ENCODE data around the gene OXER1. TPM values are rescaled to one million over a fixed set of nuclear protein-coding genes. Genes with fewer than 3 reads are reported as not detected.

OXER1 gene
- total and polyA plus RNA-seq, 2 experiments from 2014 or later, result not detected

GRCh38 chr2:42721898-42722297 lies 42.0 kb downstream of the OXER1 start:
- no peaks in the 10 kb centered on the region for H3K27me3 ChIP-seq (replicated peaks; ENCODE audit: insufficient read depth)
- peak; percentile 53 for DNase-seq
- peak overlapping the region; percentile 69 for H3K9ac ChIP-seq
- in situ Hi-C loops (cut with MboI), result no loop called here
- H3K27ac ChIP-seq, result peak overlapping the region; percentile 73
- 48 to 53% methylated on average over 2 of the region's 2 CpGs for WGBS, 2 experiments (ENCODE audit: low coverage in 1 of 2, low lambda C conversion rate in 2 of 2, missing lambda C conversion rate in 2 of 2)
- no peaks in the 10 kb centered on the region for H3K9me3 ChIP-seq (ENCODE audit: low read depth)
- peak overlapping the region; percentile 75 for H3K4me2 ChIP-seq (ENCODE audit: unreplicated experiment)
- peaks cover 13% of the 10 kb centered on the region for H3K4me1 ChIP-seq (ENCODE audit: insufficient read depth)
- no peaks in the 10 kb centered on the region for H3K36me3 ChIP-seq (ENCODE audit: low read depth)
- peaks cover 17% of the 10 kb centered on the region for H3F3A ChIP-seq (ENCODE audit: insufficient read depth)
- H3K9me2 ChIP-seq (ENCODE audit: insufficient read depth), result no peaks in the 10 kb centered on the region
- H3K79me2 ChIP-seq (ENCODE audit: insufficient read depth), result no peaks in the 10 kb centered on the region
- no peak for TF ChIP-seq EZH2phosphoT487 (IDR thresholded peaks at IDR 0.05; ENCODE audit: insufficient read depth, low read depth)
- TF ChIP-seq EZH2 (IDR thresholded peaks at IDR 0.05; ENCODE audit: insufficient read depth, poor library complexity, severe bottlenecking), result no peak
- H4K20me1 ChIP-seq (ENCODE audit: insufficient read depth), result no peaks in the 10 kb centered on the region
- peak overlapping the region; percentile 38; the same call in 1 of the 2 replicates for H3K4me3 ChIP-seq
- peak overlapping the region; percentile 61 for H2AFZ ChIP-seq

- Histone ChIP-seq H4K20me1 (ENCODE audit: insufficient read depth) (no peaks in the 10 kb centered on the region), H3K4me1 (ENCODE audit: insufficient read depth) (no peaks in the 10 kb centered on the region), H3F3A (ENCODE audit: insufficient read depth) (no peaks in the 10 kb centered on the region), H3K4me2 (ENCODE audit: unreplicated experiment) (no peak overlapping the region), H3K9me3 (ENCODE audit: low read depth) (no peaks in the 10 kb centered on the region), H3K9ac (no peak overlapping the region), H2AFZ (no peak overlapping the region), H3K27me3 (replicated peaks; ENCODE audit: insufficient read depth) (no peaks in the 10 kb centered on the region), H3K9me2 (ENCODE audit: insufficient read depth) (no peaks in the 10 kb centered on the region), H3K36me3 (ENCODE audit: low read depth) (0 out of 2 replicates have a peak, but pooled peaks cover 1% of the 10 kb centered on the region), H3K79me2 (ENCODE audit: insufficient read depth) (no peaks in the 10 kb centered on the region), H3K27ac (no peak overlapping the region), H3K4me3 (no peak overlapping the region)
- no peak for DNase-seq
- WGBS, 2 experiments (ENCODE audit: low coverage in 1 of 2, low lambda C conversion rate in 2 of 2, missing lambda C conversion rate in 2 of 2), result 80 to 84% methylated on average over 7 of the region's 7 CpGs
- in situ Hi-C loops (cut with MboI), result no loop called here
- TF ChIP-seq EZH2 (IDR thresholded peaks at IDR 0.05; ENCODE audit: insufficient read depth, poor library complexity, severe bottlenecking) (no peak), EZH2phosphoT487 (IDR thresholded peaks at IDR 0.05; ENCODE audit: insufficient read depth, low read depth) (no peak)
Measured at GRCh38 chr2:42714686-42715085, 49.2 kb downstream of the OXER1 start.

- Histone ChIP-seq H3K9ac (no peak overlapping the region), H3K79me2 (ENCODE audit: insufficient read depth) (no peaks in the 10 kb centered on the region), H3K4me3 (no peak overlapping the region), H3K36me3 (ENCODE audit: low read depth) (peaks cover 9% of the 10 kb centered on the region; the same call in 1 of the 2 replicates), H4K20me1 (ENCODE audit: insufficient read depth) (no peaks in the 10 kb centered on the region), H3F3A (ENCODE audit: insufficient read depth) (no peaks in the 10 kb centered on the region), H3K9me2 (ENCODE audit: insufficient read depth) (no peaks in the 10 kb centered on the region), H3K27me3 (replicated peaks; ENCODE audit: insufficient read depth) (no peaks in the 10 kb centered on the region), H2AFZ (no peak overlapping the region), H3K27ac (no peak overlapping the region), H3K9me3 (ENCODE audit: low read depth) (no peaks in the 10 kb centered on the region), H3K4me2 (ENCODE audit: unreplicated experiment) (no peak overlapping the region), H3K4me1 (ENCODE audit: insufficient read depth) (no peaks in the 10 kb centered on the region)
- TF ChIP-seq EZH2phosphoT487 (IDR thresholded peaks at IDR 0.05; ENCODE audit: insufficient read depth, low read depth) (no peak), EZH2 (IDR thresholded peaks at IDR 0.05; ENCODE audit: insufficient read depth, poor library complexity, severe bottlenecking) (no peak)
- in situ Hi-C loops (cut with MboI), result no loop called here
- DNase-seq, result no peak
- WGBS, 2 experiments (ENCODE audit: low coverage in 1 of 2, low lambda C conversion rate in 2 of 2, missing lambda C conversion rate in 2 of 2), result 85 to 87% methylated on average over 4 of the region's 4 CpGs
Measured at GRCh38 chr2:42713920-42714319, 50.0 kb downstream of the OXER1 start.

GRCh38 chr2:42712934-42713333 lies 51.0 kb downstream of the OXER1 start:
- Histone ChIP-seq H3K27ac (no peak overlapping the region), H3F3A (ENCODE audit: insufficient read depth) (no peaks in the 10 kb centered on the region), H3K4me3 (no peak overlapping the region), H3K9ac (no peak overlapping the region), H4K20me1 (ENCODE audit: insufficient read depth) (no peaks in the 10 kb centered on the region), H3K4me2 (ENCODE audit: unreplicated experiment) (no peak overlapping the region), H3K36me3 (ENCODE audit: low read depth) (peaks cover 13% of the 10 kb centered on the region; the same call in 1 of the 2 replicates), H3K9me2 (ENCODE audit: insufficient read depth) (no peaks in the 10 kb centered on the region), H3K27me3 (replicated peaks; ENCODE audit: insufficient read depth) (no peaks in the 10 kb centered on the region), H3K4me1 (ENCODE audit: insufficient read depth) (no peaks in the 10 kb centered on the region), H3K9me3 (ENCODE audit: low read depth) (no peaks in the 10 kb centered on the region), H2AFZ (no peak overlapping the region), H3K79me2 (ENCODE audit: insufficient read depth) (no peaks in the 10 kb centered on the region)
- no peak for DNase-seq
- 77 to 81% methylated on average over 2 of the region's 2 CpGs for WGBS, 2 experiments (ENCODE audit: low coverage in 1 of 2, low lambda C conversion rate in 2 of 2, missing lambda C conversion rate in 2 of 2)
- in situ Hi-C loops (cut with MboI), result no loop called here
- TF ChIP-seq EZH2phosphoT487 (IDR thresholded peaks at IDR 0.05; ENCODE audit: insufficient read depth, low read depth), result no peak
- no peak for TF ChIP-seq EZH2 (IDR thresholded peaks at IDR 0.05; ENCODE audit: insufficient read depth, poor library complexity, severe bottlenecking)

Small RNAs within 50 kb of the gene (small RNA-seq; reads per million reads assigned to genes)
- gene RNU6-137P (ENCODE audit: low read depth, low replicate concordance), result not detected

Other genes starting within 250 kb of the OXER1 start
- gene MTA3, start 195.5 kb downstream of the OXER1 start, total RNA-seq (2014; rRNA removed; shearing (Covaris generic)), result 23.4 and 29.7 TPM in 2 replicates
- gene MTA3, start 195.5 kb downstream of the OXER1 start, polyA plus RNA-seq (2016; fragmentation: Nextera tagmentation; extraction: Ambion mirVana), result 24.8 and 25.7 TPM in 2 replicates
- gene HAAO, start 28.4 kb upstream of the OXER1 start, total RNA-seq (2014; rRNA removed; shearing (Covaris generic)), result not detected in 2 replicates
- gene HAAO, start 28.4 kb upstream of the OXER1 start, polyA plus RNA-seq (2016; fragmentation: Nextera tagmentation; extraction: Ambion mirVana), result 0.36 TPM in 1 of 2 replicates, not detected in the other

Measured in GM23248 (cell line).